Measurements from ENCODE around the gene ZMYND11.

Gene ZMYND11

DNA sequence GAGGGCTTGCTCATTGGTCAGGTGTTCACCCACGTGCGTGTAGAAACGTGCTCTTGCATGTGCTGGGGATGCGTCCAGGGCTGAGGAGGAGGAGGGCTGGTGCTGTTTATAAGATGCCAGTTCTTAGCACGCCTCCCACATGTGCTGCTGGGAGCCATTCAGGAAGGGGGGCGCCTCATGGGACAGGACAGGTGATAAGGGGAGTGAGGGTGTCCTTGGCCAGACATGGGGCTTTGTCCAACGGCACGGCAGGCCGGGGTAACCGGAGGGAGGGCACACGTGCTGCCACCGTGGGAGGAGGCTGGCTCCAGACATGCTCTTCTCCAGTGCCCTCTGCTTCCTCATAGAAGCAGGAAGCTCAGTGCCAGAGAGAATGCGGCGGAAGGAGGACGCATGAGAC is 150.0 kb downstream of the ZMYND11 start:
- Histone ChIP-seq H3K36me3 (ENCODE audit: insufficient read depth, low read length) (peaks cover 94% of the 10 kb centered on the region), H3K27ac (ENCODE audit: low read depth, low read length, poor library complexity, severe bottlenecking) (peak overlapping the region; percentile 63), H3K79me2 (ENCODE audit: insufficient read depth, low read length) (no peaks in the 10 kb centered on the region), H3K4me1 (ENCODE audit: insufficient read depth, low read length, severe bottlenecking) (peaks cover 37% of the 10 kb centered on the region), H4K20me1 (ENCODE audit: insufficient read depth, low read length) (no peaks in the 10 kb centered on the region), H3K9ac (ENCODE audit: low read length) (no peak overlapping the region), H3K27me3 (ENCODE audit: insufficient read depth, low read length) (no peaks in the 10 kb centered on the region), H3K9me2 (ENCODE audit: low read depth, low read length) (no peaks in the 10 kb centered on the region), H2AFZ (ENCODE audit: low read length) (no peak overlapping the region), H3K9me3 (ENCODE audit: low read length) (no peaks in the 10 kb centered on the region), H3K4me2 (ENCODE audit: low read length) (no peak overlapping the region), H3F3A (ENCODE audit: insufficient read depth, low read length) (no peaks in the 10 kb centered on the region), H3K4me3 (ENCODE audit: low read depth, low read length, poor library complexity, severe bottlenecking) (no peak overlapping the region)
- TF ChIP-seq, protein P1, sequence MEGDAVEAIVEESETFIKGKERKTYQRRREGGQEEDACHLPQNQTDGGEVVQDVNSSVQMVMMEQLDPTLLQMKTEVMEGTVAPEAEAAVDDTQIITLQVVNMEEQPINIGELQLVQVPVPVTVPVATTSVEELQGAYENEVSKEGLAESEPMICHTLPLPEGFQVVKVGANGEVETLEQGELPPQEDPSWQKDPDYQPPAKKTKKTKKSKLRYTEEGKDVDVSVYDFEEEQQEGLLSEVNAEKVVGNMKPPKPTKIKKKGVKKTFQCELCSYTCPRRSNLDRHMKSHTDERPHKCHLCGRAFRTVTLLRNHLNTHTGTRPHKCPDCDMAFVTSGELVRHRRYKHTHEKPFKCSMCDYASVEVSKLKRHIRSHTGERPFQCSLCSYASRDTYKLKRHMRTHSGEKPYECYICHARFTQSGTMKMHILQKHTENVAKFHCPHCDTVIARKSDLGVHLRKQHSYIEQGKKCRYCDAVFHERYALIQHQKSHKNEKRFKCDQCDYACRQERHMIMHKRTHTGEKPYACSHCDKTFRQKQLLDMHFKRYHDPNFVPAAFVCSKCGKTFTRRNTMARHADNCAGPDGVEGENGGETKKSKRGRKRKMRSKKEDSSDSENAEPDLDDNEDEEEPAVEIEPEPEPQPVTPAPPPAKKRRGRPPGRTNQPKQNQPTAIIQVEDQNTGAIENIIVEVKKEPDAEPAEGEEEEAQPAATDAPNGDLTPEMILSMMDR (IDR thresholded peaks at IDR 0.05; ENCODE audit: low read length): no peak
- no peak for TF ChIP-seq EZH2 (IDR thresholded peaks at IDR 0.05; ENCODE audit: borderline replicate concordance, low read length)

DNA sequence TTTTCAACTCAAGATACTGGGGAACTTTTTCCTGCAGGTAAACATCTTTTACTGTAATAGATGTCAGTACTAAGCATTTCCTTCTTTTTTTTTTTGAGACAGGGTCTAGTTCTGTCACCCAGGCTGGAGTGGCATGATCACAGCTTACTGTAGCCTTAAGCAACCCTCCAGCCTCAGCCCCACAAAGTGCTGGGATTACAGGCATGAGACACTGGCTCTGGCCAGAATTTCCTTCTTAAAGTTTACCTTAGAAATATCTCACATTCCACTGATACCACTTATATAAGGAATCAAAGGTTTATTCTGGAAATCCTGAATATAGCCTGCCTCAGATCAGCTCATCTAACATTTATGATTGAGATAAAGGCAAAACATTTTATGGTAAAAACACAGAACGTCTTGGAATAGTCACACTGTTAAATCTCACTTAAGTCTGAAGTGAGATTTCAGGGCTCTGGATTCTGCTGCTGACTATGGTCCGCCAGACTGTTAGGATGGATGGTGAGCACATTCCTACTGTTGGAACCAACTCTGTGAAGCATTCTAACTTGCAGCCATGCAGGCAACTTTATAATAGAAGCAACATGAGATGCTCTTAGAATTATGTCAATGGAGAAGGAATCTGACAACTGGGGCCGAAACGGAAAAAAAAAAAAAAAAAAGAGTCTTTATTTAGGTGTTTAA is 151.9 kb downstream of the ZMYND11 start:
- peaks cover 57% of the 10 kb centered on the region for H3K4me1 ChIP-seq (ENCODE audit: insufficient read depth, low read length, severe bottlenecking)
- no peaks in the 10 kb centered on the region for H3F3A ChIP-seq (ENCODE audit: insufficient read depth, low read length)
- no peak overlapping the region for H3K4me3 ChIP-seq (ENCODE audit: low read depth, low read length, poor library complexity, severe bottlenecking)
- H3K27me3 ChIP-seq (ENCODE audit: insufficient read depth, low read length): no peaks in the 10 kb centered on the region
- no peak for TF ChIP-seq EZH2 (IDR thresholded peaks at IDR 0.05; ENCODE audit: borderline replicate concordance, low read length)
- TF ChIP-seq, protein P1 (IDR thresholded peaks at IDR 0.05; ENCODE audit: low read length): no peak
- H2AFZ ChIP-seq (ENCODE audit: low read length): no peak overlapping the region
- no peak overlapping the region for H3K4me2 ChIP-seq (ENCODE audit: low read length)
- no peaks in the 10 kb centered on the region for H3K79me2 ChIP-seq (ENCODE audit: insufficient read depth, low read length)
- H3K9me2 ChIP-seq (ENCODE audit: low read depth, low read length): no peaks in the 10 kb centered on the region
- no peaks in the 10 kb centered on the region for H4K20me1 ChIP-seq (ENCODE audit: insufficient read depth, low read length)
- H3K9me3 ChIP-seq (ENCODE audit: low read length): no peaks in the 10 kb centered on the region
- H3K27ac ChIP-seq (ENCODE audit: low read depth, low read length, poor library complexity, severe bottlenecking): peak overlapping the region; percentile 35
- no peak overlapping the region for H3K9ac ChIP-seq (ENCODE audit: low read length)
- H3K36me3 ChIP-seq (ENCODE audit: insufficient read depth, low read length): peaks cover 94% of the 10 kb centered on the region

DNA sequence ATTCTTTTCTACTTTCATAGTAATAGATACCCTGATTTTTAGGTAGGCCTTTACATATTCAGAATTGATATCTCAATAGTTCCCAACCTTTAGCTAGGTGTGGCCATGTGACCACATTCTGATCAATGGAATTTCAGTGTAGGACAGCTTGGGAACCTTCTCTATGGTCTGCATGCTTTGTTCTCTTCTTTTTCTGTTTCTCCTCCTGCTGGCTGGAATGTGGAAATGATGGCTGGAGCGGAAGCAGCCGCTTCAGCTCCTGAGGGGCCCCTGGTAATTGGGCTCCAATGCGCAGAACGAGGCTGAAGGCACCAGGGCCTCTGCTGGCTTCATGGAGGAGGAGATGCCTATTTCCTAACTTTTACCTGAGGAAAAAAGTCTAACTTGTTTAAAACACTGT is 152.6 kb downstream of the ZMYND11 start:
- H3K27me3 ChIP-seq (ENCODE audit: insufficient read depth, low read length): no peaks in the 10 kb centered on the region
- peak overlapping the region; percentile 89 for H3K27ac ChIP-seq (ENCODE audit: low read depth, low read length, poor library complexity, severe bottlenecking)
- no peaks in the 10 kb centered on the region for H3K79me2 ChIP-seq (ENCODE audit: insufficient read depth, low read length)
- H3K4me1 ChIP-seq (ENCODE audit: insufficient read depth, low read length, severe bottlenecking): peaks cover 63% of the 10 kb centered on the region
- H3K9me2 ChIP-seq (ENCODE audit: low read depth, low read length): no peaks in the 10 kb centered on the region
- no peaks in the 10 kb centered on the region for H3K9me3 ChIP-seq (ENCODE audit: low read length)
- H2AFZ ChIP-seq (ENCODE audit: low read length): no peak overlapping the region
- no peaks in the 10 kb centered on the region for H3F3A ChIP-seq (ENCODE audit: insufficient read depth, low read length)
- H3K9ac ChIP-seq (ENCODE audit: low read length): no peak overlapping the region
- H3K36me3 ChIP-seq (ENCODE audit: insufficient read depth, low read length): peaks cover 94% of the 10 kb centered on the region
- H4K20me1 ChIP-seq (ENCODE audit: insufficient read depth, low read length): no peaks in the 10 kb centered on the region
- TF ChIP-seq, protein P1 (IDR thresholded peaks at IDR 0.05; ENCODE audit: low read length): peak; percentile 12; the same call in 1 of the 2 replicates
- no peak for TF ChIP-seq EZH2 (IDR thresholded peaks at IDR 0.05; ENCODE audit: borderline replicate concordance, low read length)
- H3K4me2 ChIP-seq (ENCODE audit: low read length): no peak overlapping the region
- no peak overlapping the region for H3K4me3 ChIP-seq (ENCODE audit: low read depth, low read length, poor library complexity, severe bottlenecking)

All from OCI-LY1 (cell line).